HFFc6 (cell line): ENCODE results near the gene CCT7. TPM values are rescaled to one million over a fixed set of nuclear protein-coding genes. Genes with fewer than 3 reads are reported as not detected.
A peak's percentile ranks its signal among the peaks of the same experiment; 100 is the strongest.

Source experiments
- DNase-seq: peaks from one replicate; pipeline ENCODE4 v3.0.0-alpha.2; 2018
- H3K27ac Mint-ChIP-seq: 2 replicates; pipeline ENCODE4 v1.8.0; 2020; ENCODE audit warnings: mild to moderate bottlenecking, mixed read lengths
- H3K27me3 Mint-ChIP-seq: 2 replicates; pipeline ENCODE4 v1.8.0; 2021; ENCODE audit warnings: mild to moderate bottlenecking, moderate library complexity, mixed read lengths; ENCODE audit not compliant: insufficient read depth
- H3K36me3 Mint-ChIP-seq: 2 replicates; pipeline ENCODE4 v1.8.0; 2021; ENCODE audit warnings: low read depth, mixed read lengths
- H3K4me1 Mint-ChIP-seq: 2 replicates; pipeline ENCODE4 v1.8.0; 2020; ENCODE audit warnings: low read depth, mixed read lengths
- H3K4me3 Mint-ChIP-seq: 2 replicates; pipeline ENCODE4 v1.8.0; 2020; ENCODE audit warnings: mild to moderate bottlenecking, moderate library complexity, mixed read lengths
- H3K9me3 Mint-ChIP-seq: 2 replicates; pipeline ENCODE4 v1.8.0; 2020; ENCODE audit warnings: mild to moderate bottlenecking, mixed read lengths
- total RNA-seq, 6 experiments: library from RNA; stranded (reverse); fragmentation: NEBNext Ultra II Directional; extraction: Animal tissue kit (Norgen Biotek cat#: 25700); gene quantifications; 2 replicates in 1 of 6; 3 replicates in 5 of 6; pipeline ENCODE4 v1.2.3, GENCODE V29; 2021
- TF ChIP-seq, protein P1 (sequence below): fragments of 200-600 bp; sonication (generic); IDR thresholded peaks from 2 replicates; pipeline ENCODE4 v1.5.0; 2021; ENCODE audit warnings: antibody characterized with exemption, mild to moderate bottlenecking

CCT7 gene
- total RNA-seq, 6 experiments from 2014 or later: 350 to 492 (median 406) TPM

- H3K27ac Mint-ChIP-seq: no peak overlapping the region
- DNase-seq: no peak
- peaks cover 9% of the 10 kb centered on the region for H3K4me1 Mint-ChIP-seq
- no peaks in the 10 kb centered on the region for H3K36me3 Mint-ChIP-seq
- H3K4me3 Mint-ChIP-seq: no peak overlapping the region
- H3K27me3 Mint-ChIP-seq: peaks cover 48% of the 10 kb centered on the region
- no peaks in the 10 kb centered on the region for H3K9me3 Mint-ChIP-seq
- TF ChIP-seq, protein P1, sequence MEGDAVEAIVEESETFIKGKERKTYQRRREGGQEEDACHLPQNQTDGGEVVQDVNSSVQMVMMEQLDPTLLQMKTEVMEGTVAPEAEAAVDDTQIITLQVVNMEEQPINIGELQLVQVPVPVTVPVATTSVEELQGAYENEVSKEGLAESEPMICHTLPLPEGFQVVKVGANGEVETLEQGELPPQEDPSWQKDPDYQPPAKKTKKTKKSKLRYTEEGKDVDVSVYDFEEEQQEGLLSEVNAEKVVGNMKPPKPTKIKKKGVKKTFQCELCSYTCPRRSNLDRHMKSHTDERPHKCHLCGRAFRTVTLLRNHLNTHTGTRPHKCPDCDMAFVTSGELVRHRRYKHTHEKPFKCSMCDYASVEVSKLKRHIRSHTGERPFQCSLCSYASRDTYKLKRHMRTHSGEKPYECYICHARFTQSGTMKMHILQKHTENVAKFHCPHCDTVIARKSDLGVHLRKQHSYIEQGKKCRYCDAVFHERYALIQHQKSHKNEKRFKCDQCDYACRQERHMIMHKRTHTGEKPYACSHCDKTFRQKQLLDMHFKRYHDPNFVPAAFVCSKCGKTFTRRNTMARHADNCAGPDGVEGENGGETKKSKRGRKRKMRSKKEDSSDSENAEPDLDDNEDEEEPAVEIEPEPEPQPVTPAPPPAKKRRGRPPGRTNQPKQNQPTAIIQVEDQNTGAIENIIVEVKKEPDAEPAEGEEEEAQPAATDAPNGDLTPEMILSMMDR: no peak
Measured at GRCh38 chr2:73295751-73296400, 61.8 kb downstream of the CCT7 start.

GRCh38 chr2:73297151-73297559, 63.0 kb downstream of the CCT7 start:
- TF ChIP-seq, protein P1: no peak
- Mint-ChIP-seq H3K4me3 (no peak overlapping the region), H3K27ac (no peak overlapping the region), H3K9me3 (no peaks in the 10 kb centered on the region), H3K4me1 (peaks cover 9% of the 10 kb centered on the region), H3K36me3 (no peaks in the 10 kb centered on the region), H3K27me3 (peaks cover 41% of the 10 kb centered on the region)
- DNase-seq: peak; percentile 24

DNA sequence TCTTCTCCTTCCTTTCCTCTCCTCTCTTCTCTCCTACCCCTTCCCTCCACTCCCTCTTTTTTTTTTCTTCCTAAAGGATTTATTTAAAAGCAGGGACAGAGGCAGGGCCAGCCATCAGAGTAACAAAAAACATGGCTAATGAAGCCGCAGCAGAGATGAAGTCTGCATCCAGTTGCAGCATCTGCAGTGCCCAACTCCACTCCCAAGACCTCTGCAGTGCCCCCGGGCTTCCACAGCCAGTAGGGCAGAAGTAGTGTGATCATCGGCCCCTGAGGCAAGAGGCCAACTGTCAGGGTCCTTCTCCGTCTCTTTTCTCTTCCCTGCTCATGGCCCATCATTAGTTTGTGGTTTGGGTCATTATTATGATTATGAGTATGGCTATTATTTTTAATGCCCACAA, 63.5 kb downstream of the CCT7 start:
- Mint-ChIP-seq H3K27me3 (peaks cover 40% of the 10 kb centered on the region), H3K4me3 (no peak overlapping the region), H3K4me1 (peaks cover 9% of the 10 kb centered on the region), H3K9me3 (no peaks in the 10 kb centered on the region), H3K27ac (no peak overlapping the region), H3K36me3 (no peaks in the 10 kb centered on the region)
- TF ChIP-seq, protein P1: no peak
- DNase-seq: no peak

DNA sequence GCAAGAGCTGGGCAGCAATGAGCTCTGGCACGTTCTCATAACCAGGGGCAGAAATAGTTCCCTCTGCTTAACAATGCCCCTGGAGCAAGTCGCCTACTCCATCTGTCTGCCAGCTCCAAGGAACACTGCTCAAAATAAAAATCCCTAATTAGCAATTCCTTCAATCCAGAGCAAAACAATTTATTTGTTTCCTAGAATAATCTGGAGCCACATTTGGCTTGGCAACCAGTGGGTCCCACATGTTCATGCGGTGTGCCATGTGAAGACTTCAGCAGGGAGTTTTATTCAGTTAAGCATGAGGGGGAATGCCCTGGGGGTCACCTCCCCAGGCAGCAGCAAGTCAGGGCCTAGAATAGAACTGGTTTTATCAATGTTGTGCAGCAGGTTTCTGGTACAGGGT, 66.8 kb downstream of the CCT7 start:
- H3K9me3 Mint-ChIP-seq: no peaks in the 10 kb centered on the region
- TF ChIP-seq, protein P1: no peak
- H3K27me3 Mint-ChIP-seq: peaks cover 23% of the 10 kb centered on the region
- no peak for DNase-seq
- no peak overlapping the region for H3K27ac Mint-ChIP-seq
- H3K36me3 Mint-ChIP-seq: no peaks in the 10 kb centered on the region
- H3K4me3 Mint-ChIP-seq: no peak overlapping the region
- peaks cover 9% of the 10 kb centered on the region for H3K4me1 Mint-ChIP-seq

GRCh38 chr2:73301636-73302035, 67.5 kb downstream of the CCT7 start:
- H3K36me3 Mint-ChIP-seq: no peaks in the 10 kb centered on the region
- TF ChIP-seq, protein P1: no peak
- H3K27me3 Mint-ChIP-seq: peaks cover 27% of the 10 kb centered on the region
- H3K27ac Mint-ChIP-seq: no peak overlapping the region
- no peak overlapping the region for H3K4me3 Mint-ChIP-seq
- H3K4me1 Mint-ChIP-seq: peaks cover 9% of the 10 kb centered on the region
- no peaks in the 10 kb centered on the region for H3K9me3 Mint-ChIP-seq
- no peak for DNase-seq

Other genes starting within 250 kb of the CCT7 start
- 10 to 100 TPM; 10.2 to 17.0 (median 14.7) TPM for gene SFXN5, start 162.6 kb upstream of the CCT7 start, total RNA-seq
- gene RAB11FIP5, start 121.4 kb upstream of the CCT7 start, total RNA-seq: 10 to 100 TPM; 76.7 to 92.0 (median 83.6) TPM
- gene NOTO, start 31.7 kb upstream of the CCT7 start, total RNA-seq: not detected
- 10 to 100 TPM; 19.3 to 27.6 (median 24.4) TPM for gene SMYD5, start 20.1 kb upstream of the CCT7 start, total RNA-seq
- gene PRADC1, start 1.1 kb upstream of the CCT7 start, total RNA-seq: 10 to 100 TPM; 27.5 to 38.7 (median 31.7) TPM
- 1 to 10 TPM in 4 of 6 experiments, under 1 TPM in 2; 0.80 to 1.7 (median 1.4) TPM for gene FBXO41, start 50.2 kb downstream of the CCT7 start, total RNA-seq
- gene EGR4, start 59.2 kb downstream of the CCT7 start, total RNA-seq: not detected
- 1 to 10 TPM; 7.3 to 9.8 (median 8.9) TPM for gene ALMS1, start 151.5 kb downstream of the CCT7 start, total RNA-seq